SK-N-SH (cell line): ENCODE results near the gene ADGRL3. TPM values are rescaled to one million over a fixed set of nuclear protein-coding genes. Genes with fewer than 3 reads are reported as not detected.

ENCODE experiments used
- CTCF ChIA-PET: fragments of 300-600, 350-600 bp; formaldehyde crosslinking; extraction: SDS; loops from one replicate; lab custom pipeline; 2021; lab: Yijun Ruan, JAX
- POLR2A ChIA-PET: fragments of 350-600 bp; sonication (Branson Sonifier 250); formaldehyde crosslinking; extraction: SDS; loops from one replicate; lab custom pipeline; 2020; ENCODE audit warnings: antibody characterized with exemption, inconsistent platforms; lab: Yijun Ruan, JAX
- DNase-seq: peaks from one replicate; pipeline ENCODE4 v3.0.0; 2012
- H2AFZ ChIP-seq: fragments of 200-600 bp; sonication (generic); 2 replicates; pipeline ENCODE4 v1.8.1; 2016; ENCODE audit warnings: antibody characterized with exemption, mild to moderate bottlenecking, low read depth
- H3F3A ChIP-seq: fragments of 200-600 bp; sonication (generic); replicated peaks from 2 replicates; pipeline ENCODE3; 2016; ENCODE audit warnings: antibody characterized with exemption, mild to moderate bottlenecking; ENCODE audit not compliant: insufficient read depth
- H3K27ac ChIP-seq, 2 experiments: fragments of 200-500 bp in 1 of 2; fragments of 200-600 bp in 1 of 2; sonication (Bioruptor generic) in 1 of 2; sonication (generic), shearing (Covaris generic) in 1 of 2; 2 replicates each; pipeline versions ENCODE4 v1.5.1 to v1.6.1; 2014 to 2016; ENCODE audit warnings: low read depth in 2 of 2, inconsistent platforms in 1 of 2, low read length in 1 of 2, mild to moderate bottlenecking in 1 of 2, mixed read lengths in 1 of 2
- H3K27me3 ChIP-seq: fragments of 200-600 bp; sonication (generic), shearing (Covaris generic); 2 replicates; pipeline ENCODE4 v1.6.1; 2016; ENCODE audit warnings: mixed run types; ENCODE audit not compliant: insufficient read depth
- H3K36me3 ChIP-seq, 2 experiments: fragments of 200-500 bp in 1 of 2; fragments of 200-600 bp in 1 of 2; sonication (Bioruptor generic) in 1 of 2; sonication (generic) in 1 of 2; replicated peaks in 1 of 2; 2 replicates each; pipeline versions ENCODE3 to v1.5.1; 2014 to 2016; ENCODE audit warnings: low read length in 1 of 2, mild to moderate bottlenecking in 1 of 2; ENCODE audit not compliant: insufficient read depth in 2 of 2, control insufficient read depth in 1 of 2
- H3K4me1 ChIP-seq, 2 experiments: fragments of 200-500 bp in 1 of 2; fragments of 200-600 bp in 1 of 2; sonication (Bioruptor generic) in 1 of 2; sonication (generic), shearing (Covaris generic) in 1 of 2; 2 replicates each; pipeline versions ENCODE4 v1.5.1 to v1.6.1; 2014 to 2016; ENCODE audit warnings: low read depth in 1 of 2, low read length in 1 of 2, mixed run types in 1 of 2; ENCODE audit not compliant: insufficient read depth in 2 of 2, control insufficient read depth in 1 of 2
- H3K4me2 ChIP-seq: fragments of 200-600 bp; sonication (generic), shearing (Covaris generic); 2 replicates; pipeline ENCODE4 v1.6.1; 2017; ENCODE audit warnings: mixed run types
- H3K4me3 ChIP-seq, 2 experiments: fragments of 200-500 bp in 1 of 2; fragments of 200-600 bp in 1 of 2; sonication (Bioruptor generic) in 1 of 2; sonication (generic), shearing (Covaris generic) in 1 of 2; 2 replicates each; pipeline versions ENCODE4 v1.5.1 to v1.8.1; 2014 to 2016; ENCODE audit warnings: low read depth in 2 of 2, inconsistent platforms in 1 of 2, low read length in 1 of 2, mild to moderate bottlenecking in 1 of 2, mixed read lengths in 1 of 2, moderate library complexity in 1 of 2
- H3K79me2 ChIP-seq: fragments of 200-600 bp; sonication (generic); 2 replicates; pipeline ENCODE4 v1.8.1; 2017; ENCODE audit warnings: mild to moderate bottlenecking; ENCODE audit not compliant: insufficient read depth
- H3K9ac ChIP-seq: fragments of 200-600 bp; sonication (generic); 2 replicates; pipeline ENCODE4 v1.6.1; 2017; ENCODE audit warnings: mixed run types
- H3K9me2 ChIP-seq: fragments of 200-600 bp; sonication (generic); 2 replicates; pipeline ENCODE4 v1.6.1; 2017; ENCODE audit warnings: mixed run types
- H3K9me3 ChIP-seq: fragments of 200-600 bp; sonication (generic); 2 replicates; pipeline ENCODE4 v1.6.1; 2017; ENCODE audit warnings: mixed run types, mild to moderate bottlenecking, moderate library complexity
- H4K20me1 ChIP-seq: fragments of 200-600 bp; sonication (generic); 2 replicates; pipeline ENCODE4 v1.6.1; 2017; ENCODE audit warnings: mild to moderate bottlenecking, mixed run types; ENCODE audit not compliant: insufficient read depth
- CTCF ChIP-seq: fragments of 200-600 bp; sonication (generic); IDR thresholded peaks from 2 replicates; pipeline ENCODE4 v1.6.1; 2017; ENCODE audit warnings: antibody characterized with exemption, mild to moderate bottlenecking, moderate library complexity
- ELF1 ChIP-seq: IDR thresholded peaks from 2 replicates; pipeline ENCODE4 v1.4.0; 2012
- FOSL2 ChIP-seq: IDR thresholded peaks from 2 replicates; pipeline ENCODE4 v1.4.0; 2012; ENCODE audit warnings: low read depth, mild to moderate bottlenecking, moderate library complexity, borderline replicate concordance
- FOXJ3 ChIP-seq: sonication (generic); formaldehyde crosslinking; IDR thresholded peaks from 2 replicates; pipeline ENCODE4 v1.5.1; 2020; ENCODE audit warnings: mild to moderate bottlenecking, missing genetic modification reagents
- GATA2 ChIP-seq: sonication (generic); formaldehyde crosslinking; IDR thresholded peaks from 2 replicates; pipeline ENCODE4 v1.5.0; 2020; ENCODE audit warnings: mild to moderate bottlenecking, missing genetic modification reagents
- JUND ChIP-seq: IDR thresholded peaks from 2 replicates; pipeline ENCODE4 v1.4.0; 2012
- MEF2A ChIP-seq: IDR thresholded peaks from 2 replicates; pipeline ENCODE4 v1.4.0; 2012; ENCODE audit warnings: low read depth, borderline replicate concordance
- MXI1 ChIP-seq: IDR thresholded peaks from 2 replicates; pipeline ENCODE4 v1.6.1; 2012; ENCODE audit warnings: mild to moderate bottlenecking, low read depth, low read length, improper control_type of control experiment
- PBX3 ChIP-seq: IDR thresholded peaks from 2 replicates; pipeline ENCODE4; 2012
- POLR2AphosphoS5 ChIP-seq: IDR thresholded peaks from 2 replicates; pipeline ENCODE4 v1.6.1; 2012; ENCODE audit warnings: low read depth, low read length
- RFX5 ChIP-seq: IDR thresholded peaks from 2 replicates; pipeline ENCODE4 v1.6.1; 2012; ENCODE audit warnings: mild to moderate bottlenecking, improper control_type of control experiment, low read length
- RXRA ChIP-seq: IDR thresholded peaks from 2 replicates; pipeline ENCODE4 v1.4.0; 2012; ENCODE audit warnings: low read depth, mild to moderate bottlenecking, borderline replicate concordance
- SIN3A ChIP-seq: IDR thresholded peaks from 2 replicates; pipeline ENCODE4 v1.6.1; 2012; ENCODE audit warnings: low read depth, mild to moderate bottlenecking, low read length, moderate library complexity, borderline replicate concordance
- TAF1 ChIP-seq: IDR thresholded peaks from 2 replicates; pipeline ENCODE4 v1.6.1; 2012; ENCODE audit warnings: low read depth, mild to moderate bottlenecking, low read length, moderate library complexity, borderline replicate concordance
- USF1 ChIP-seq: IDR thresholded peaks from 2 replicates; pipeline ENCODE4 v1.4.0; 2012; ENCODE audit warnings: low read depth, borderline replicate concordance
- USF2 ChIP-seq: fragments of 150-350 bp; IDR thresholded peaks from 2 replicates; pipeline ENCODE4 v1.6.1; 2017; ENCODE audit warnings: antibody characterized with exemption, low read length, low read depth, borderline replicate concordance
- ZBTB33 ChIP-seq: IDR thresholded peaks from 2 replicates; pipeline ENCODE4 v1.4.0; 2012; ENCODE audit warnings: low read depth, borderline replicate concordance
- whole genome bisulfite sequencing: methylation state at CpG from one replicate; pipeline ENCODE4 v1.1.6; 2017; ENCODE audit warnings: low lambda C conversion rate; 5-methylcytosine and 5-hydroxymethylcytosine counted together
- polyA plus RNA-seq, 3 experiments: library from polyadenylated mRNA; depleted of rRNA; stranded (reverse); fragments of >200 nt; gene quantifications; 2 replicates each; pipeline ENCODE4 v1.2.3, GENCODE V29; 2012

Gene ADGRL3
- polyA plus RNA-seq, 1 of the 3 experiments (the other 2 are of a cell fraction) = 0.03 TPM

GRCh38 chr4:62093735-62094134 is 893.6 kb downstream of the ADGRL3 start:
- Histone ChIP-seq H3K4me2 (no peak overlapping the region), H3K9me3 (no peaks in the 10 kb centered on the region), H3K9me2 (no peaks in the 10 kb centered on the region), H4K20me1 (no peaks in the 10 kb centered on the region), H3K79me2 (no peaks in the 10 kb centered on the region), H2AFZ (no peak overlapping the region), H3K27ac (no peak overlapping the region), H3K4me1 (no peaks in the 10 kb centered on the region), H3K27me3 (no peaks in the 10 kb centered on the region), H3K9ac (no peak overlapping the region), H3K36me3 (no peaks in the 10 kb centered on the region), H3K4me3 (no peak overlapping the region), H3F3A (no peaks in the 10 kb centered on the region)
- ChIA-PET CTCF (interaction anchor here (0.6 to 0.7 kb wide), 2 partner anchors 131 to 1280 kb away, joined by 3 to 5 read pairs; no protein-coding TSS in a partner anchor), POLR2A (no interaction called here)
- no peak for DNase-seq
- no peak for TF ChIP-seq USF1
- TF ChIP-seq RFX5 = no peak
- no peak for TF ChIP-seq TAF1
- no peak for TF ChIP-seq MXI1
- TF ChIP-seq SIN3A = no peak
- no peak for TF ChIP-seq ZBTB33
- no peak for TF ChIP-seq FOSL2
- TF ChIP-seq RXRA = no peak
- no peak for TF ChIP-seq JUND
- TF ChIP-seq ELF1 = no peak
- TF ChIP-seq FOXJ3 (CRISPR knock-in tag) = no peak
- no peak for TF ChIP-seq POLR2AphosphoS5
- TF ChIP-seq PBX3 = no peak
- TF ChIP-seq USF2 = no peak
- no peak for TF ChIP-seq MEF2A
- no peak for TF ChIP-seq CTCF
- TF ChIP-seq GATA2 (CRISPR knock-in tag) = no peak
- WGBS = 75% methylated on average over 4 of the region's 4 CpGs
